ENCODE results near the gene DVL3. TPM values are rescaled to one million over a fixed set of nuclear protein-coding genes. Genes with fewer than 3 reads are reported as not detected.

Gene DVL3
- polyA plus RNA-seq, 1 donor (not counting 4 experiments of a cell fraction or from before 2014, with no cell fraction given): 18.5 TPM

DNA sequence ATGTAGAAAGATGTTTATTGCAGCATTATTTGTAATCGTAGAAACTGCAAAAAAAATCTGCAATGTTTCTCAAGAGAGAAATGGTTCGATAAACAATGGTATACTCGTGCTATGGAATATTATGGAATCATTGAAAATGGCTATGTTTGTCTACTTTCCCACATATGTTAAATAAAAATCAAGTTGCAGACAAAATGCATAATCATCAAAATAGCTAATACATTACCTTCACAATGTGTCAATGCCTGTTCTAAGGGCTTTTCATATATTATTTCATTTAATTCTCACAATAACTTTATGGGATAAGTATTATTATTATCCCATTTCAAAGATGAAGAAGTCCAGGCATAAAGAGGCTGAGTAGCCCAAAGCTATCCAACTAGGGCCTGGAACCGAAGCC, 22.2 kb upstream of the DVL3 start:
- H2AFZ ChIP-seq (ENCODE audit: control insufficient read depth, low read length): no peak overlapping the region
- H3K9ac ChIP-seq (ENCODE audit: control insufficient read depth, extremely low read depth, insufficient read depth, low read length): no peak overlapping the region
- H3K27me3 ChIP-seq (ENCODE audit: control insufficient read depth, extremely low read depth, insufficient read depth, low read length): no peaks in the 10 kb centered on the region
- dilution Hi-C loops (cut with MboI; ENCODE audit: extremely low pct_ligation_motif_present, low sequenced_read_pairs): no loop called here
- H3K4me2 ChIP-seq (ENCODE audit: control insufficient read depth, extremely low read depth, insufficient read depth, low read depth, low read length): no peak overlapping the region
- H3K4me1 ChIP-seq (ENCODE audit: control insufficient read depth, extremely low read depth, insufficient read depth, low read length): peaks cover 17% of the 10 kb centered on the region
- H3K36me3 ChIP-seq (ENCODE audit: control insufficient read depth in 2 of 2, extremely low read depth in 1 of 2, insufficient read depth in 2 of 2, low read length in 2 of 2): peaks cover 0 to 1% of the 10 kb centered on the region in 2 experiments
- no peak overlapping the region for H3K27ac ChIP-seq (ENCODE audit: control insufficient read depth, insufficient read depth, low read length)
- H4K20me1 ChIP-seq (ENCODE audit: control insufficient read depth, extremely low read depth, insufficient read depth, low read length): no peaks in the 10 kb centered on the region
- no peaks in the 10 kb centered on the region for H3K9me1 ChIP-seq (ENCODE audit: control insufficient read depth, extremely low read depth, insufficient read depth, low read length)
- peaks cover 31% of the 10 kb centered on the region for H3K79me2 ChIP-seq (ENCODE audit: control insufficient read depth, insufficient read depth, low read length)
- H3K4me3 ChIP-seq (ENCODE audit: control insufficient read depth in 2 of 3, extremely low read depth in 1 of 3, insufficient read depth in 2 of 3, low read depth in 1 of 3, low read length in 3 of 3): no peak overlapping the region
- FAIRE-seq: no peak
- no peak for DNase-seq (ENCODE audit: low read depth, low spot score)
- H3K9me3 ChIP-seq (ENCODE audit: control insufficient read depth, low read depth, low read length): no peaks in the 10 kb centered on the region
- no peak for TF ChIP-seq EZH2 (IDR thresholded peaks at IDR 0.05; ENCODE audit: low read length)
- TF ChIP-seq, protein P1, sequence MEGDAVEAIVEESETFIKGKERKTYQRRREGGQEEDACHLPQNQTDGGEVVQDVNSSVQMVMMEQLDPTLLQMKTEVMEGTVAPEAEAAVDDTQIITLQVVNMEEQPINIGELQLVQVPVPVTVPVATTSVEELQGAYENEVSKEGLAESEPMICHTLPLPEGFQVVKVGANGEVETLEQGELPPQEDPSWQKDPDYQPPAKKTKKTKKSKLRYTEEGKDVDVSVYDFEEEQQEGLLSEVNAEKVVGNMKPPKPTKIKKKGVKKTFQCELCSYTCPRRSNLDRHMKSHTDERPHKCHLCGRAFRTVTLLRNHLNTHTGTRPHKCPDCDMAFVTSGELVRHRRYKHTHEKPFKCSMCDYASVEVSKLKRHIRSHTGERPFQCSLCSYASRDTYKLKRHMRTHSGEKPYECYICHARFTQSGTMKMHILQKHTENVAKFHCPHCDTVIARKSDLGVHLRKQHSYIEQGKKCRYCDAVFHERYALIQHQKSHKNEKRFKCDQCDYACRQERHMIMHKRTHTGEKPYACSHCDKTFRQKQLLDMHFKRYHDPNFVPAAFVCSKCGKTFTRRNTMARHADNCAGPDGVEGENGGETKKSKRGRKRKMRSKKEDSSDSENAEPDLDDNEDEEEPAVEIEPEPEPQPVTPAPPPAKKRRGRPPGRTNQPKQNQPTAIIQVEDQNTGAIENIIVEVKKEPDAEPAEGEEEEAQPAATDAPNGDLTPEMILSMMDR (optimal IDR thresholded peaks at IDR 0.05 in 1 of 3, IDR thresholded peaks at IDR 0.05 in 1 of 3, conservative IDR thresholded peaks at IDR 0.05 in 1 of 3; ENCODE audit: extremely low read depth in 1 of 3, insufficient read depth in 2 of 3, low read length in 3 of 3): no peak

DNA sequence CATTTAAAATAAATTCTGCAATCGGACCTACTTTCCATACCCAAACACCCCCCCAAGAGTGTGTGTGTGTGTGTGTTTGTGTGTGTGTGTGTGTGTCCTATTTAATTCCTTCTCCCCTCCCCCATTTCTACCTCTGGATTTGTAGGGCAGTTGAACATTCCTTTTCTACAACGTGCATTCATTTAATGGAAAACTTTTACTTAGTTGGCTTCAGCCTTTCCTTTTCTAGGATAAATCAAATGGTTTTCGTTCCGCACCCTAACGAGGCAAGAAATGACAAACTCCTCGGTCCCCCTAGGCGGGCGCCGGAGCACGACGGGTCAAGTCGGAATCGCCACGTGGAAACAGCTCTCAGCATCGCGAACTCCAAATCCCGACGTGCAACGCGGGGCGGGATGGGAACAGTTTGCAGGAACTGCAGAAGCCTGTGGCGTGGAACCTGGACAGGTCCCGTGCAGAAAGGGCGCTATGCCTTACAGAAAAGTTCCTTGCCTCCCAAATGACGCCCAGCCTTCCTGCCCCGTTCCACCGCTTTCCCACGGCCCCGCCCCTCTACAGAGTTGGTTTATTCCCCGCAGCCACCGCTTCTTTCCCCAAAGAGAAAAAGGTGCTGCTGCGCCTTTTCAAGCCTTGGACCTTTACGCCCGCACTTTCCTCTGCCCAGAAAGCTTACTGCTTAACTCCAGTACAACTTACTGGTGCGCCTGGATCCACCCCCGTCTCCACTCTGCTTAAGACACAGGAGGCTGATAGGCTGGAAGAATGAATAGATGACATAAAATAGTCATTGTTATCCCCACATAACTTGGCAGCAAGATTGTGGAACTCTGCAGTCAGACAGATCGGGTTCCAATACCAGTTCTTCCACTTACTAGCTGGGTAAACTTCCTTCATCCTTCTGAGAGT, 21.1 kb upstream of the DVL3 start:
- Histone ChIP-seq H3K36me3 (ENCODE audit: control insufficient read depth in 2 of 2, extremely low read depth in 1 of 2, insufficient read depth in 2 of 2, low read length in 2 of 2) (peaks cover 0 to 3% of the 10 kb centered on the region in 2 experiments), H3K4me1 (ENCODE audit: control insufficient read depth, extremely low read depth, insufficient read depth, low read length) (peaks cover 17% of the 10 kb centered on the region), H3K9ac (ENCODE audit: control insufficient read depth, extremely low read depth, insufficient read depth, low read length) (peak overlapping the region; percentile 91), H3K4me2 (ENCODE audit: control insufficient read depth, extremely low read depth, insufficient read depth, low read depth, low read length) (peak overlapping the region; percentile 98), H4K20me1 (ENCODE audit: control insufficient read depth, extremely low read depth, insufficient read depth, low read length) (no peaks in the 10 kb centered on the region), H3K27me3 (ENCODE audit: control insufficient read depth, extremely low read depth, insufficient read depth, low read length) (no peaks in the 10 kb centered on the region), H3K4me3 (ENCODE audit: control insufficient read depth in 2 of 3, extremely low read depth in 1 of 3, insufficient read depth in 2 of 3, low read depth in 1 of 3, low read length in 3 of 3) (peak overlapping the region; percentile 63 to 99 (median 97)), H3K9me3 (ENCODE audit: control insufficient read depth, low read depth, low read length) (no peaks in the 10 kb centered on the region), H3K9me1 (ENCODE audit: control insufficient read depth, extremely low read depth, insufficient read depth, low read length) (no peaks in the 10 kb centered on the region), H3K27ac (ENCODE audit: control insufficient read depth, insufficient read depth, low read length) (peak overlapping the region; percentile 76), H2AFZ (ENCODE audit: control insufficient read depth, low read length) (peak overlapping the region; percentile 78), H3K79me2 (ENCODE audit: control insufficient read depth, insufficient read depth, low read length) (peaks cover 35% of the 10 kb centered on the region)
- FAIRE-seq (peak; percentile 81), DNase-seq (ENCODE audit: low read depth, low spot score) (peak; percentile 40)
- dilution Hi-C loops (cut with MboI; ENCODE audit: extremely low pct_ligation_motif_present, low sequenced_read_pairs): no loop called here
- TF ChIP-seq, protein P1 (optimal IDR thresholded peaks at IDR 0.05 in 1 of 3, IDR thresholded peaks at IDR 0.05 in 1 of 3, conservative IDR thresholded peaks at IDR 0.05 in 1 of 3; ENCODE audit: extremely low read depth in 1 of 3, insufficient read depth in 2 of 3, low read length in 3 of 3): peak in 1 of 3 experiments; percentile 1
- TF ChIP-seq EZH2 (IDR thresholded peaks at IDR 0.05; ENCODE audit: low read length): no peak
